OCI-M2 (cell line): ENCODE measurements around the gene SNX6.
"Not testable (repeated sequence)": the region's sequence is repeated elsewhere in the genome, so short reads cannot be mapped to it uniquely, and the experiment has no call there.

Experiments used
- DNase-seq: peaks from one replicate; lab custom pipeline; 2025; ENCODE audit not compliant: unreplicated experiment; lab: John Stamatoyannopoulos, UW

SNX6 gene

DNA sequence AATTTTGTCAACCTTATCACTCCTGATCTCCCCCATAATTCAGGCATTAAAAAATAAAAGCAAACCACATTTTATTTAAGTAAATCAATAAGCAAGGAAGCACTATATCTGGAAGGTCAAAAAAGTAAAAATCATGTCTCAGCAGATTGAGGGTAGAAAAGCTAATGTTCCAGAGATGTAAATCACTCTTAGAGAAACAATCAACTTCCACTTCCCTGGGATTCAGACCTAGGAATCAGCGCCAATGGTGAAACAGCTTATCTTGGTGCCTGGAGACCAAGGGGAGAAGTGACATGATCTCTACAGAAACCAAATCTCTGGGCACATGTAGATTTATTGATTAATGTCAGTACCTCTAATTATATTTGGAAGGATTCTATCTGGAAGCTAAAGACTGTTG, 10.9 kb upstream of the SNX6 start:
- no peak for DNase-seq

DNA sequence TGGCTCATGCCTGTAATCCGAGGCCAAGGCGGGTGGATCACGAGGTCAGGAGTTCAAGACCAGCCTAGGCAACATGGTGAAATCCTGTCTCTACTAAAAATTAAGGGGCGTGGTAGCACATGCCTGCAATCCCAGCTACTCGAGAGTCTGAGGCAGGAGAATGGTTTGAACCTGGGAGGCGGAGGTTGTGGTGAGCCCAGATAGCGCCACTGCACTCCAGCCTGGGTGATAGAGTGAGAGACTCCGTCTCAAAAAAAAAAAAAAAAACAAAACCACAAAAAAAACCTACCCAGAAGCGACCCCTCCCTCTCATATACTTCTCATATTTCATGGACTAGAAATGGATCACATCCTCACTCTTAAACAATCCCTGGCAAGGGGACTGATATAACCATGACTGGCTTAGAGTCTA, 4.4 kb upstream of the SNX6 start:
- not testable (repeated sequence) for DNase-seq

GRCh38 chr14:34633742-34634141, 3.8 kb upstream of the SNX6 start:
- DNase-seq, result no peak

DNA sequence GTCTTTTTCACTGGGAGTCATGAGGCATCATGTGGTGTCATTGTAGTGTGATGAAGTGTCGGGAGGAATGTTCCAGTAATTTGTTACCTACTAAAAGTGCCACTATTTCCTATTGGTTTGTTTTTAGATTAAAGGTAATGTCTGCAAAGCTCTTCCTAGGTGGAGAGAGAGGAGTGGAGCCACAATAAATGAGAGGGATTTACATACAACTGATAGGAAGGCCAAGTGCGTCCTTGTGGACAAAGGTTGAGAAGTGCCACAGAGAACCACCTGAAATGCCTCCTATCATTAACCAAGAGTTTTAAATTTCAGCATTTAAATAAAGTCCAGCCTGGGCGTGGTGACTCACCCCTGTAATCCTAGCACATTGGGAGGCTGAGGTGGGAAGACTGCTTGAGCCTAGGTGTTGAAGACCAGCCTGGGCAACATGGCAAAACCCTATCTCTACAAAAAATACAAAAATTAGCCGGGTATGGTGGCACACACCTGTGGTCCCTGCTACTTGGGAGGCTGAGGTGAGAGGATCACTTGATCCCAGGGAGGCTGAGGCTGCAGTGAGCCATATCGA, 2.5 kb upstream of the SNX6 start:
- no peak for DNase-seq

DNA sequence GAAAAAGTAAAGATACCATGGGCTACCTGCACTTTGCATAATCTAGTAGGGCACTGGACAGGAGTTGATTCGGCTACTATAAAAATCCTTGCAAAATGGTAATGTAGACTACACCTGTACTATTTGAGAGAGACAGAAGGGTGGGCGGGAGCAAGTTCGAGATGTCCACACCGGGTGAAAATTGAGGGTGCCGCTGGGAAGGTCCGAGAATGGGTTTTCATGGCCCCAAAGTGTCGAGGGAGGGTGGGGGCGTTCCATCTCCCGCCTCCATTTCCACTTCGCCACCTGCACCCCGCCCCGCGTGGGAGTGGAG, 648 bp downstream of the SNX6 start:
- DNase-seq, result no peak

DNA sequence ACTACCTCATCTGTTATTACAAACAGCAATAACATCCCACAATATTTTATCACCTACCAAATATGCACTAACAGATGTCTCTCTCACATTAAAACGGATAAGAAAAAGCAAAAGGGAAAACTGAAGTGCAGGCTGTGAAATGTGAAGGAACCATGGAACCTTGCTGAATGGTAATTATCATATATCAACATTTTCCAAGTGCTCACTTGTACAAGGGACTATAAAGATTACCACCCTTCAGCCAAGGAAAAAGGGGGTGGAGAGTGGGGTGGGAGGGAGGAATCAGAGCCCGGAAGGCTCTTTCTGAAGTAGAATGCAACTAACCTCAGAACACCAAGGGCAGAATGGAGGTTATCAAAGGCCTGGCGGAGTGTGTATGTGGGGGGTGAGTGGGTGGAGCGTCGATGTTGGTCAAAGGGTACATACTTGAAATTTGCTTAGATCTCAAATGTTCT, 1.2 kb downstream of the SNX6 start:
- DNase-seq, result no peak

- no peak for DNase-seq
Observed at GRCh38 chr14:34623506-34623905, 6.4 kb downstream of the SNX6 start.

DNA sequence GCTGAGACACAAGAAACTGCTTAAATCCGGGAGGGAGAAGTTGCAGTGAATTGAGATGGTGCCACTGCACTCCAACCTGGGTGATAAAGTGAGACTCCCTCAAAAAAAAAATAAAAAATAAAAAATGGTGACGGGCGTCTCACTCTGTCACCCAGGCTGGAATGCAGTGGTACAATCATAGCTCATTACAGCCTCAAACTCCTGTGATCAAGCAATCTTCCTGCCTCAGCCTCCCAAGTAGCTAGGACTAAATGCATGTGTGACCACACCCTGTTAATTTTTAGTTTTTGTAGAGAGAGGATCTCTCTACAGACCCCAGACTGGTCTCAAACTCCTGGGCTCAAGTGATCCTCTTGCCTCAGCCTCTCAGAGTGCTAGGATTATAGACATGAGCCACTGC, 9.1 kb downstream of the SNX6 start:
- DNase-seq, result no peak

- no peak for DNase-seq
Observed at GRCh38 chr14:34620115-34620514, 9.8 kb downstream of the SNX6 start.

- DNase-seq, result no peak
Observed at GRCh38 chr14:34619471-34619870, 10.5 kb downstream of the SNX6 start.

- no peak for DNase-seq
Observed at GRCh38 chr14:34616360-34616759, 13.6 kb downstream of the SNX6 start.

- DNase-seq, result no peak
Observed at GRCh38 chr14:34615507-34615906, 14.4 kb downstream of the SNX6 start.

GRCh38 chr14:34614638-34615037, 15.3 kb downstream of the SNX6 start:
- no peak for DNase-seq

DNA sequence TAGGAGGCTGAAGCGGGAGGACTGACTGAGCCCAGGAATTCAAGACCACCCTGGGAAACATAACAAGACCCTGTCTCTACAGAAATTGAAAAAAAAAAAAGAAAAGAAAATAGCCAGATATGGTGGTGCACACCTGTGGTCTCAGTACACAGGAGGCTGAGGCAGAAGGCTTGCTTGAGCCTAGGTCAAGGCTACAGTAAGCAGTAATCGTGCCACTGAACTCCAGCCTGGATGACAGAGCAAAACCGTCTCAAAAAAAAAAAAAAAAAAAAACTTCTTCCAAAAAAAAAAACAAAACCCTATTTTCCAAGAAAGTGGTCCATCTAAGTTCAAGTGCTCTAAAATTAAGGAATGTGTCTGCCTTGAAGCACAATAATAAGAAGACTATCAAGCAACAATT, 19.8 kb downstream of the SNX6 start:
- DNase-seq, result no peak

DNA sequence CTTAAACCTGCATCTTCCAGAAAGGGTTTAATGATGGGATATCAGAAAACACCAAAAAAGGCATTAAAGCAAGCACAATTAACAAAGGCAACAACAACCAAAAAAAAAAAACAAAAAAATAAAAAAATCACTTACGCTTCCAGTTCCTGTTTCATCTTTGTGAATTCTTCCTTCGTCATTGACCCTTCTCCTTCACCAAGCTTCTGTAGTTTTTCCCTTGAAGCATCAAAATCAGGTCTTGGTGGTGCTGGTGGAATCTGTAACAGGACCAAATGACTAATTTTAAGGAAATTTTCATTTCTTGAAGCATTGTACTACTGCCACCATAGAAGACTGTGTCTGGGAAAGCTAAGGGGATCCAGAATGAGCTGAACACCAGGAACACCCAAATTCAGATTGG, 24.5 kb downstream of the SNX6 start:
- no peak for DNase-seq

DNA sequence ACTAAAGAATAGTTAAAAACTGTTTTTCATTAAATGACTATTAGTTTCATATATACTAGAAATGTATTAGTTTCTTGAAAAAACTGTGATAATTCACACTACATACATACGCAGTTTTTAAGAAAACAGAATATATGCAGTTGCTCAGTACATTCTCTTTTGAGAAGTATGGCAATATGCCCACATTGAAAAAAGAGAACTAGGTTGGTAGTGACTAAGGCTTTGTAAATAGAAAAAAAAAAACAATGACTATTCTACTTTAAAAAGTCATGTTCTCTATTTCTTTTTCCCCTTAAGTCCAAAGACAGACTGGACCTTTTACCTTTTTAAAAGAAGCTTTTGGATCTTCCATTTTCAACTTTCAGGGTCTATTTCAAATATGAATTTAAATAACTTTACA, 25.0 kb downstream of the SNX6 start:
- no peak for DNase-seq

DNA sequence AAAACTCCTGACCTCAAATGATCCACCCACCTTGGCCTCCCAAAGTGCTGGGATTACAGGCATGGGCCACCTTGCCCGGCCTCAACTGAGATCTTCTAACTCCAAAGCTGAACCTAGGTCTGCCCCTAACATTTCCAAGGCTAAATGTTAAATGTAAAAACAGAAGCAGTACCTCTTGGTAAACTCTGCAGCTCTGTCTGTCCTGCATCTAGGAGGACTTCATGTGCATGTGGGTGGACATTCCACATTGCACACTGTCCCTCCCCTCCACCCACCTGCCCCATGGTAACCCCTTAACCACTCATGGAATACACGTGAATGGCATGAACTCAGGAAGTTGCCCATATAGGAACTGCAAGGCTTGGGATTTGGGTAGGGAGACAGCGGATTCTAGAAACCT, 33.1 kb downstream of the SNX6 start:
- no peak for DNase-seq

DNA sequence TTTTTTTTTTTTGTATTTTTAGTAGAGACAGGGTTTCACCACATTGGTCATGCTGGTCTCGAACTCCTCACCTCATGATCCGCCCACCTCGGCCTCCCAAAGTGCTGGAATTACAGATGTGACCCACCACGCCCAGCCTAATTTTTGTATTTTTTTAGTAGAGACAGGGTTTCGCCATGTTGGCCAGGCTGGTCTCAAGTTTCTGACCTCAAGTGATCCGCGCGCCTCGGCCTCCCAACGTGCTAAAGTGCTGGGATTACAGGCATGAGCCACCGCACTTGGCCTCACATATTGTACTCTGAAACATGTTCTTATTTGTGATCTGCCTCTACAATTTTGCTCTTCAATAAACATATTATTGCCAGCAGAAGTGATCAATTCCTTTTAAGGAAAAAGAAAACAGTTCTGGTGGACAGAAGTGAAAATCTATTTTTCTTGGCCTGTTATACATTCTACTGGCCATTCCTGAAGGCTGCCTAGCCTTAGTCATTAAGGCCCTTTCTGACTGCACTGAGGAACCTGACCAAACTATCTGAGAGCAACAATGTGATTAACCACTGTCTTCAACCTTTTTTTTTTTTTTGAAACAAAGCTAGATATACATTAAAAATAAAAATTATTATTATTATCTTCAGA, 36.1 kb downstream of the SNX6 start:
- DNase-seq, result no peak

DNA sequence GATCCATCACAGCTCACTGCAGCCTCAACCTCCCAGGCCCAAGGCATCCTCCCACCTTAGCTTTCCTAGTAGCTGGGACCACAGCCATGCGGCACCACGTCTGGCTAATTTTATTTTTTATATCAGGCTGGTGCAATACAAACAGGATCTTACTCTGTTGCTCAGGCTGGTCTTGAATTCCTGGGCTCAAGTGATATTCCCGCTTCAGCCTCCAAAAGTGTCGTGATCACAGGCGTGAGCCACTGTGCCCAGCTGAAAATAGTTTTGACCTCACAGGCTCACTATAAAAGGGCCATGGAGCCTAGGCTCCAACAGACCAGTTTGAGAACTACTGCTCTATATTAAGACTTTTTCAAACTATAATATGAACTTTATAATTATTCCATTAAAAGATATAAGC, 37.3 kb downstream of the SNX6 start:
- DNase-seq, result no peak

GRCh38 chr14:34583525-34583924, 46.4 kb downstream of the SNX6 start:
- no peak for DNase-seq

GRCh38 chr14:34582117-34582680, 47.7 kb downstream of the SNX6 start:
- DNase-seq, result no peak

DNA sequence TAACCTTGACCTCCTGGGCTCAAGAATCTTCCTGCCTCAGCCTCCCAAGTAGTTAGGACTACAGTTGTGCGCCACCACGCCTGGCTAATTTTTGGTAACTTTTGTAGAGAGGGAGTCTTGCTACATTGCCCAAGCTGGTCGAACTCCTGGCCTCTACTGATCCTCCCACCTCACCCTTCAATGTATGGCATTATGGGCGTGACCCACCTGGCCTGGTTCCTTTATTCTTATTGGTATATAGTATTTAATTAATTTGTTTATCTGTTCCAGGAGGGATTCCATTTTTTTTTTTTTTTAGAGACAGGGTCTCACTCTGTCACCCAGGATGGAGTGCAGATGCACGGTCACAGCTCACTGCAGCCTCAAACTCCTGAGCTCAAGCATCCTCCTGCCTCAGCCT, 49.6 kb downstream of the SNX6 start:
- DNase-seq, result no peak

- no peak for DNase-seq
Observed at GRCh38 chr14:34571771-34572170, 58.2 kb downstream of the SNX6 start.
